ENCODE measurements around the gene TEDDM1.

Gene TEDDM1

DNA sequence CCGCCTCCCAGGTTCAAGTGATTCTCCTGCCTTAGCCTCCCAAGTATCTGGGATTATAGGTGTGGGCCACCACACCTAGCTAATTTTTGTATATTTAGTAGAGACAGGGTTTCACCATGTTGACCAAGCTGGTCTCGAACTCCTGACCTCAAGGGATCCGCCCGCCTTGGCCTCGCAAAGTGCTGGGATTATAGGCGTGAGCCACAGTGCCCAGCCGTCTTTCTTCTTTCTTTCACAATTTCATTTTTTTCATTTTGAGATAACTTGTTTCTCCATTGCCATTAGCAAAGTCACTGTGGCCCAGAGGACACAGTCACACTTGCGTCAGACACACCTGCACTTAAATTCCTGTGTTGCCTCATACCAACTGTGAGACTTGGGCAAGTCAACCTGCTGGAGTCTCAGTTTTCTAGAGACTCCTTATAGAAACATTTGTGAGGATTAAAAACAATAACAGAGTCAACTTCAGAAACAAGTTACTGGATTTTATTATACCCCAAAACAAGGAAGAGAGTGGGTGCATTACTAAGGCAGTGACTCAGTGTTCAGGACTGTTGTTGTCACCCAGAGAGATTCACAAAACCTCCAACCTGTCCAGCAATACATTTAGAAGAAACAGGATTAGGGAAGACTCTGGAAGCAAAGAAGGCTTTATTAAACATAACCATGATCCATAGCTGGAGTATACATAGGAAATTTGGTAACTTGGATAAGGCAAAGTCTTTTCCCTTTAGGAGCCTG lies 2.6 kb downstream of the TEDDM1 start:
- Histone ChIP-seq H3K79me2 (ENCODE audit: insufficient read depth, low read length) (no peaks in the 10 kb centered on the region), H3K27me3 (ENCODE audit: insufficient read depth, low read length, poor library complexity) (no peaks in the 10 kb centered on the region), H3K9ac (ENCODE audit: low read depth, low read length) (no peak overlapping the region), H3K9me3 (ENCODE audit: insufficient read depth, low read length, severe bottlenecking) (no peaks in the 10 kb centered on the region), H3K36me3 (ENCODE audit: insufficient read depth, low read length) (no peaks in the 10 kb centered on the region), H2AFZ (ENCODE audit: low read depth, low read length) (no peak overlapping the region), H3K4me3 (ENCODE audit: low read depth in 1 of 2, low read length in 2 of 2) (no peak overlapping the region), H4K20me1 (ENCODE audit: insufficient read depth, low read length) (no peaks in the 10 kb centered on the region), H3K27ac (ENCODE audit: low read length) (no peak overlapping the region), H3K4me2 (ENCODE audit: insufficient read depth, low read length) (no peak overlapping the region), H3K4me1 (ENCODE audit: insufficient read depth, low read length) (peaks cover 9% of the 10 kb centered on the region)
- DNase-seq = no peak
- TF ChIP-seq EZH2 (IDR thresholded peaks at IDR 0.05; ENCODE audit: borderline replicate concordance, low read depth, low read length, severe bottlenecking) = no peak
- TF ChIP-seq, protein P1, sequence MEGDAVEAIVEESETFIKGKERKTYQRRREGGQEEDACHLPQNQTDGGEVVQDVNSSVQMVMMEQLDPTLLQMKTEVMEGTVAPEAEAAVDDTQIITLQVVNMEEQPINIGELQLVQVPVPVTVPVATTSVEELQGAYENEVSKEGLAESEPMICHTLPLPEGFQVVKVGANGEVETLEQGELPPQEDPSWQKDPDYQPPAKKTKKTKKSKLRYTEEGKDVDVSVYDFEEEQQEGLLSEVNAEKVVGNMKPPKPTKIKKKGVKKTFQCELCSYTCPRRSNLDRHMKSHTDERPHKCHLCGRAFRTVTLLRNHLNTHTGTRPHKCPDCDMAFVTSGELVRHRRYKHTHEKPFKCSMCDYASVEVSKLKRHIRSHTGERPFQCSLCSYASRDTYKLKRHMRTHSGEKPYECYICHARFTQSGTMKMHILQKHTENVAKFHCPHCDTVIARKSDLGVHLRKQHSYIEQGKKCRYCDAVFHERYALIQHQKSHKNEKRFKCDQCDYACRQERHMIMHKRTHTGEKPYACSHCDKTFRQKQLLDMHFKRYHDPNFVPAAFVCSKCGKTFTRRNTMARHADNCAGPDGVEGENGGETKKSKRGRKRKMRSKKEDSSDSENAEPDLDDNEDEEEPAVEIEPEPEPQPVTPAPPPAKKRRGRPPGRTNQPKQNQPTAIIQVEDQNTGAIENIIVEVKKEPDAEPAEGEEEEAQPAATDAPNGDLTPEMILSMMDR (IDR thresholded peaks at IDR 0.05; ENCODE audit: borderline replicate concordance, extremely low read depth, low read length, poor library complexity, severe bottlenecking) = no peak
- ATAC-seq (ENCODE audit: insufficient read depth, low read depth) = no peak

DNA sequence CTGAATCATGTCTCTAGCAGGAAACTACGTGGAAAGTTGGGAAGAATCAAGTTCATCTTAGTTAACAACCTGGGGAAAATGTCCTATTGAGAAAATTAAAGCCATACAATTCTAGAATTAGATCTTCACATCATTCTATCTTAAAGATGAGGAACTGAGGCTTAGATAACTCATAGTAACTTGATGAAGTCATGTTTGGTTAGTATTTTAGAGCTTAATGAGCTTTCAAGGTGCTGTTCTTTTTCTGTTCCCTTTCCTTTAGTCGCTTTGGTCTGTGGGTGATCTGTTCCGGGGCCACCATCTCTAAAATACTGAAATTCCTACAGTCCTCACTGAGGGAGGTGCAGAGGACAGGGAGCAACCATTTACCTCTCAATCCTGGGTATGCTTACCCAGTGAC lies 4.6 kb downstream of the TEDDM1 start:
- Histone ChIP-seq H3K27ac (ENCODE audit: low read length) (no peak overlapping the region), H3K4me2 (ENCODE audit: insufficient read depth, low read length) (no peak overlapping the region), H3K27me3 (ENCODE audit: insufficient read depth, low read length, poor library complexity) (no peaks in the 10 kb centered on the region), H4K20me1 (ENCODE audit: insufficient read depth, low read length) (no peaks in the 10 kb centered on the region), H3K4me1 (ENCODE audit: insufficient read depth, low read length) (peaks cover 18% of the 10 kb centered on the region), H3K4me3 (ENCODE audit: low read depth in 1 of 2, low read length in 2 of 2) (no peak overlapping the region), H3K79me2 (ENCODE audit: insufficient read depth, low read length) (peaks cover 10% of the 10 kb centered on the region), H2AFZ (ENCODE audit: low read depth, low read length) (no peak overlapping the region), H3K36me3 (ENCODE audit: insufficient read depth, low read length) (no peaks in the 10 kb centered on the region), H3K9ac (ENCODE audit: low read depth, low read length) (no peak overlapping the region), H3K9me3 (ENCODE audit: insufficient read depth, low read length, severe bottlenecking) (no peaks in the 10 kb centered on the region)
- no peak for DNase-seq
- ATAC-seq (ENCODE audit: insufficient read depth, low read depth) = no peak
- TF ChIP-seq, protein P1 (IDR thresholded peaks at IDR 0.05; ENCODE audit: borderline replicate concordance, extremely low read depth, low read length, poor library complexity, severe bottlenecking) = no peak
- no peak for TF ChIP-seq EZH2 (IDR thresholded peaks at IDR 0.05; ENCODE audit: borderline replicate concordance, low read depth, low read length, severe bottlenecking)

DNA sequence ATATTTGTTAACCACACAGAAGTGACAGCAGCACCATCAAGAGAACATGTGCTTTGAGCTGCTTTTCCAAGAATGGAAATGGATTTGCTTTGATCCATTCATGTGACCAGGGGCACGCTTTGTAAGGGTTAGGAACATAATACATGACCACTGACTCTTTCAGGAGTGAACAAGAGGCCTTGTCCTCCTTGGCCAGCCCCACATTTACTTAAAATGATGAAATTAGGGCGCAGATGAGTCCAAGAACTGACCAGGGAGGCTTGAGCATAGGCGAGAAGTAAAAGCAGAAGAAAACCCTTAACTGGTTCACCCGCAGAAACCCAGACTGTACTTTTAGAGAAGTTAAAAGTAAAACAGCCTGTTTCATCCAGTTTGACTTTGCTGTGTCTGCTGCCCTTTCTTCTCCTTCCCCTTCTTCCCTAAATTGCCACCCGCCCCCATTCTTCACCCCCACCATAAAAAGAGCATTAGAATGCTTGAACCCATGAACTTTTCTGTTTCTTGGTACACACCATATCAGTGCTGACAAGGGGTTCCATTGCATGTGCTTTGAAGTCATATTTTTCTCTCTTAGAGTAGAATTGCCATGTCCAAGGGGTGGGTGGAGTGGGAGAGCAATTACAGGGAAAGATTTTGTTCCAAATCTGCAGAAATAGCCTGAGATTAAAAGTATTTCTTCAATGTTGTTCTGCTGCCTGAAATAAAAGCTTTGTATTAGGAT lies 6.3 kb downstream of the TEDDM1 start:
- ATAC-seq (ENCODE audit: insufficient read depth, low read depth) = no peak
- no peak for DNase-seq

More for the DNA sequence above, 6.3 kb downstream of the TEDDM1 start:
- no peak overlapping the region for H3K27ac ChIP-seq (ENCODE audit: low read length)
- no peak for TF ChIP-seq EZH2 (IDR thresholded peaks at IDR 0.05; ENCODE audit: borderline replicate concordance, low read depth, low read length, severe bottlenecking)
- TF ChIP-seq, protein P1 (IDR thresholded peaks at IDR 0.05; ENCODE audit: borderline replicate concordance, extremely low read depth, low read length, poor library complexity, severe bottlenecking) = no peak
- H3K79me2 ChIP-seq (ENCODE audit: insufficient read depth, low read length) = peaks cover 26% of the 10 kb centered on the region
- peaks cover 12% of the 10 kb centered on the region; the same call in 1 of the 2 replicates for H3K36me3 ChIP-seq (ENCODE audit: insufficient read depth, low read length)
- peaks cover 15% of the 10 kb centered on the region for H4K20me1 ChIP-seq (ENCODE audit: insufficient read depth, low read length)
- no peaks in the 10 kb centered on the region for H3K27me3 ChIP-seq (ENCODE audit: insufficient read depth, low read length, poor library complexity)
- no peaks in the 10 kb centered on the region for H3K9me3 ChIP-seq (ENCODE audit: insufficient read depth, low read length, severe bottlenecking)
- H3K4me1 ChIP-seq (ENCODE audit: insufficient read depth, low read length) = peaks cover 24% of the 10 kb centered on the region
- no peak overlapping the region for H3K4me3 ChIP-seq (ENCODE audit: low read depth in 1 of 2, low read length in 2 of 2)
- no peak overlapping the region for H2AFZ ChIP-seq (ENCODE audit: low read depth, low read length)
- H3K4me2 ChIP-seq (ENCODE audit: insufficient read depth, low read length) = no peak overlapping the region
- H3K9ac ChIP-seq (ENCODE audit: low read depth, low read length) = no peak overlapping the region
